HEK293 (cell line): Measurements from ENCODE around the gene DNAJB11.

ENCODE experiments used
- CTCF ChIP-seq: fragments of 450-650 bp; formaldehyde crosslinking; IDR thresholded peaks from 2 replicates; pipeline ENCODE4 v1.5.1; 2016; ENCODE audit warnings: missing biosample characterization, missing genetic modification characterization
- TSHZ1 ChIP-seq: fragments of 450-650 bp; formaldehyde crosslinking; IDR thresholded peaks from 2 replicates; pipeline ENCODE4 v1.5.1; 2016; ENCODE audit warnings: missing biosample characterization, missing genetic modification characterization, borderline replicate concordance
- ZFHX2 ChIP-seq: fragments of 450-650 bp; formaldehyde crosslinking; conservative IDR thresholded peaks from 2 replicates; pipeline ENCODE4 v1.5.1; 2016; ENCODE audit warnings: missing biosample characterization, missing genetic modification characterization
- ZNF19 ChIP-seq: fragments of 450-650 bp; formaldehyde crosslinking; IDR thresholded peaks from 2 replicates; pipeline ENCODE4; 2016; ENCODE audit warnings: missing biosample characterization, missing genetic modification characterization, low read depth

- no peak for TF ChIP-seq CTCF
- no peak for TF ChIP-seq ZNF19 (tag by site-specific recombination)
- TF ChIP-seq ZFHX2 (tag by site-specific recombination), result no peak
- no peak for TF ChIP-seq TSHZ1
These were observed 47.9 kb downstream of the DNAJB11 start for GRCh38 chr3:186618318-186618938.
